ENCODE data around the gene ZBED4. TPM values are rescaled to one million over a fixed set of nuclear protein-coding genes. Genes with fewer than 3 reads are reported as not detected.
A peak's percentile ranks its signal among the peaks of the same experiment; 100 is the strongest.

The ZBED4 gene
- total and polyA plus RNA-seq, 2 of the 13 experiments (the other 11 are each of a cell fraction or from before 2014, with no cell fraction given), result 5.4 to 9.6 TPM

DNA sequence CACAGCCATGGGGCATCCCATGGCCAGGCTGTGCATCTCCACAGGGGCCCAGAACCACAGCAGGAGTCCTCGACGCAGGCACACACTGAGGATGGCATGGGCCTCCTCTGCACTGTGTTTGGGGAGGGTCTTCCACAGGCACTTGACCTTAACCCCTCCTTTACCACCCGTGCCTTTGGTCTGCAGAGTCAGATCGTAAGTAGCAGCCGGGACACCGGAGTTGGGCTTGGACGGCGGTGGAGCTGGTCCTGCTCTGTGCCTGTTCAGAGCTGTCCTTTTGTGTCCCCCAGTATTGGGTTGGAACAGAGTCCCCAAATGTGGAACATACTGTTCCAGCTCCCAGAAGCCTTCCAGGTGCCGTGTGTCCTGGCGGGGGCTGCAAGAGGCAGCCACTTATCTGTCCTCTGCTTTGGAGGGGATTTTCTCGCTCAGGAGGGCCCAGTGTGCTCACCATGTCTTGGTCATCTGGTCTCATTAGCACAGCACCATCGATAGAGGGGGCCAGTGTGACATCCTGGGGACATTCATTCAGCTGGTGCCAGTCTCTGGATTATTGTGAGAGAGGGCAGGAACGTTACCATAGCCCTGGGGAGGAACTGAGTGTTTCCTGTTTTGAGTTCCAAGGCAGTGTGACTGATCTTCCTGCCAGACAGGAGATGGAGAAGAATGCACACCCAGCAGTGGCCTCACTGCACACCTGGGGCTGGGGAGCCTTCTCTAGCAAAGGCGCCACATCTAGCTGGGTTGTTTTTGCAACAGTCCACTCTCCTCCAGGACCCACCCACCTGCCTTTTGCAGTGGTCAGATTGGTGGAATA is 77.2 kb downstream of the ZBED4 start (continued):
- TF ChIP-seq IRF2 (CRISPR knock-in tag; IDR thresholded peaks at IDR 0.05) (peak; percentile 59), SMC3 (IDR thresholded peaks at IDR 0.05; ENCODE audit: low read length) (peak; percentile 90), MIER3 (CRISPR knock-in tag; IDR thresholded peaks at IDR 0.05; ENCODE audit: borderline replicate concordance) (0 out of 2 replicates have a peak, but pooled peaks have one; percentile 42), RAD21 (CRISPR knock-in tag; IDR thresholded peaks at IDR 0.05) (peak; percentile 90), ZKSCAN1 (IDR thresholded peaks at IDR 0.05; ENCODE audit: low read length) (no peak), NFATC3 (CRISPR knock-in tag; IDR thresholded peaks at IDR 0.05) (no peak), PPARG (CRISPR knock-in tag; conservative IDR thresholded peaks at IDR 0.05) (0 out of 2 replicates have a peak, but pooled peaks have one; percentile 35), TARDBP (CRISPR knock-in tag; IDR thresholded peaks at IDR 0.05) (0 out of 2 replicates have a peak, but pooled peaks have one; percentile 56), GABPB1 (CRISPR knock-in tag; IDR thresholded peaks at IDR 0.05) (peak; percentile 18; the same call in 1 of the 2 replicates), HDAC2 (CRISPR knock-in tag; IDR thresholded peaks at IDR 0.05) (peak; percentile 63; the same call in 1 of the 2 replicates), RELA (CRISPR knock-in tag; IDR thresholded peaks at IDR 0.05) (0 out of 2 replicates have a peak, but pooled peaks have one; percentile 35), ZSCAN9 (CRISPR knock-in tag; IDR thresholded peaks at IDR 0.05; ENCODE audit: borderline replicate concordance) (0 out of 2 replicates have a peak, but pooled peaks have one; percentile 24), MED1 (CRISPR knock-in tag; IDR thresholded peaks at IDR 0.05) (0 out of 2 replicates have a peak, but pooled peaks have one; percentile 39), ZNF331 (CRISPR knock-in tag; IDR thresholded peaks at IDR 0.05) (peak; percentile 32; the same call in 1 of the 2 replicates), FOSL2 (CRISPR knock-in tag; IDR thresholded peaks at IDR 0.05) (peak; percentile 39; the same call in 1 of the 2 replicates), MLLT10 (CRISPR knock-in tag; IDR thresholded peaks at IDR 0.05) (no peak), CBX5 (CRISPR knock-in tag; IDR thresholded peaks at IDR 0.05; ENCODE audit: borderline replicate concordance) (no peak)
- TF ChIP-seq, protein P1, sequence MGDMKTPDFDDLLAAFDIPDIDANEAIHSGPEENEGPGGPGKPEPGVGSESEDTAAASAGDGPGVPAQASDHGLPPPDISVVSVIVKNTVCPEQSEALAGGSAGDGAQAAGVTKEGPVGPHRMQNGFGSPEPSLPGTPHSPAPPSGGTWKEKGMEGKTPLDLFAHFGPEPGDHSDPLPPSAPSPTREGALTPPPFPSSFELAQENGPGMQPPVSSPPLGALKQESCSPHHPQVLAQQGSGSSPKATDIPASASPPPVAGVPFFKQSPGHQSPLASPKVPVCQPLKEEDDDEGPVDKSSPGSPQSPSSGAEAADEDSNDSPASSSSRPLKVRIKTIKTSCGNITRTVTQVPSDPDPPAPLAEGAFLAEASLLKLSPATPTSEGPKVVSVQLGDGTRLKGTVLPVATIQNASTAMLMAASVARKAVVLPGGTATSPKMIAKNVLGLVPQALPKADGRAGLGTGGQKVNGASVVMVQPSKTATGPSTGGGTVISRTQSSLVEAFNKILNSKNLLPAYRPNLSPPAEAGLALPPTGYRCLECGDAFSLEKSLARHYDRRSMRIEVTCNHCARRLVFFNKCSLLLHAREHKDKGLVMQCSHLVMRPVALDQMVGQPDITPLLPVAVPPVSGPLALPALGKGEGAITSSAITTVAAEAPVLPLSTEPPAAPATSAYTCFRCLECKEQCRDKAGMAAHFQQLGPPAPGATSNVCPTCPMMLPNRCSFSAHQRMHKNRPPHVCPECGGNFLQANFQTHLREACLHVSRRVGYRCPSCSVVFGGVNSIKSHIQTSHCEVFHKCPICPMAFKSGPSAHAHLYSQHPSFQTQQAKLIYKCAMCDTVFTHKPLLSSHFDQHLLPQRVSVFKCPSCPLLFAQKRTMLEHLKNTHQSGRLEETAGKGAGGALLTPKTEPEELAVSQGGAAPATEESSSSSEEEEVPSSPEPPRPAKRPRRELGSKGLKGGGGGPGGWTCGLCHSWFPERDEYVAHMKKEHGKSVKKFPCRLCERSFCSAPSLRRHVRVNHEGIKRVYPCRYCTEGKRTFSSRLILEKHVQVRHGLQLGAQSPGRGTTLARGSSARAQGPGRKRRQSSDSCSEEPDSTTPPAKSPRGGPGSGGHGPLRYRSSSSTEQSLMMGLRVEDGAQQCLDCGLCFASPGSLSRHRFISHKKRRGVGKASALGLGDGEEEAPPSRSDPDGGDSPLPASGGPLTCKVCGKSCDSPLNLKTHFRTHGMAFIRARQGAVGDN (CRISPR knock-in tag; IDR thresholded peaks at IDR 0.05), result peak; percentile 23; the same call in 1 of the 2 replicates
- TF ChIP-seq, protein P2, sequence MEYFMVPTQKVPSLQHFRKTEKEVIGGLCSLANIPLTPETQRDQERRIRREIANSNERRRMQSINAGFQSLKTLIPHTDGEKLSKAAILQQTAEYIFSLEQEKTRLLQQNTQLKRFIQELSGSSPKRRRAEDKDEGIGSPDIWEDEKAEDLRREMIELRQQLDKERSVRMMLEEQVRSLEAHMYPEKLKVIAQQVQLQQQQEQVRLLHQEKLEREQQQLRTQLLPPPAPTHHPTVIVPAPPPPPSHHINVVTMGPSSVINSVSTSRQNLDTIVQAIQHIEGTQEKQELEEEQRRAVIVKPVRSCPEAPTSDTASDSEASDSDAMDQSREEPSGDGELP (IDR thresholded peaks at IDR 0.05; ENCODE audit: borderline replicate concordance, low read depth), result peak; percentile 85; the same call in 1 of the 2 replicates
- TF ChIP-seq, protein P3, sequence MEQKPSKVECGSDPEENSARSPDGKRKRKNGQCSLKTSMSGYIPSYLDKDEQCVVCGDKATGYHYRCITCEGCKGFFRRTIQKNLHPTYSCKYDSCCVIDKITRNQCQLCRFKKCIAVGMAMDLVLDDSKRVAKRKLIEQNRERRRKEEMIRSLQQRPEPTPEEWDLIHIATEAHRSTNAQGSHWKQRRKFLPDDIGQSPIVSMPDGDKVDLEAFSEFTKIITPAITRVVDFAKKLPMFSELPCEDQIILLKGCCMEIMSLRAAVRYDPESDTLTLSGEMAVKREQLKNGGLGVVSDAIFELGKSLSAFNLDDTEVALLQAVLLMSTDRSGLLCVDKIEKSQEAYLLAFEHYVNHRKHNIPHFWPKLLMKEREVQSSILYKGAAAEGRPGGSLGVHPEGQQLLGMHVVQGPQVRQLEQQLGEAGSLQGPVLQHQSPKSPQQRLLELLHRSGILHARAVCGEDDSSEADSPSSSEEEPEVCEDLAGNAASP (CRISPR knock-in tag; IDR thresholded peaks at IDR 0.05; ENCODE audit: borderline replicate concordance), result peak; percentile 56; the same call in 1 of the 2 replicates
- TF ChIP-seq, protein P4, sequence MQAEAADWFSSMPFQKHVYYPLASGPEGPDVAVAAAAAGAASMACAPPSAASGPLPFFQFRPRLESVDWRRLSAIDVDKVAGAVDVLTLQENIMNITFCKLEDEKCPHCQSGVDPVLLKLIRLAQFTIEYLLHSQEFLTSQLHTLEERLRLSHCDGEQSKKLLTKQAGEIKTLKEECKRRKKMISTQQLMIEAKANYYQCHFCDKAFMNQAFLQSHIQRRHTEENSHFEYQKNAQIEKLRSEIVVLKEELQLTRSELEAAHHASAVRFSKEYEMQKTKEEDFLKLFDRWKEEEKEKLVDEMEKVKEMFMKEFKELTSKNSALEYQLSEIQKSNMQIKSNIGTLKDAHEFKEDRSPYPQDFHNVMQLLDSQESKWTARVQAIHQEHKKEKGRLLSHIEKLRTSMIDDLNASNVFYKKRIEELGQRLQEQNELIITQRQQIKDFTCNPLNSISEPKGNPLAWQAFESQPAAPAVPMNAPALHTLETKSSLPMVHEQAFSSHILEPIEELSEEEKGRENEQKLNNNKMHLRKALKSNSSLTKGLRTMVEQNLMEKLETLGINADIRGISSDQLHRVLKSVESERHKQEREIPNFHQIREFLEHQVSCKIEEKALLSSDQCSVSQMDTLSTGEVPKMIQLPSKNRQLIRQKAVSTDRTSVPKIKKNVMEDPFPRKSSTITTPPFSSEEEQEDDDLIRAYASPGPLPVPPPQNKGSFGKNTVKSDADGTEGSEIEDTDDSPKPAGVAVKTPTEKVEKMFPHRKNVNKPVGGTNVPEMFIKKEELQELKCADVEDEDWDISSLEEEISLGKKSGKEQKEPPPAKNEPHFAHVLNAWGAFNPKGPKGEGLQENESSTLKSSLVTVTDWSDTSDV (CRISPR knock-in tag; IDR thresholded peaks at IDR 0.05), result no peak

Data from HepG2 (cell line).